Neural progenitor cell (in vitro differentiated cells): ENCODE results near the gene EML2. TPM values are rescaled to one million over a fixed set of nuclear protein-coding genes. Genes with fewer than 3 reads are reported as not detected.

Experiments
- DNase-seq: peaks from one replicate; pipeline ENCODE4 v3.0.0-alpha.2; 2016; ENCODE audit warnings: low spot score
- H2AFZ ChIP-seq: fragments of 200-600 bp; sonication (generic); replicated peaks from 2 replicates; pipeline ENCODE4 v1.6.1; 2016; ENCODE audit warnings: antibody characterized with exemption
- H3F3A ChIP-seq: fragments of 200-600 bp; sonication (generic); 2 replicates; pipeline ENCODE4 v1.6.1; 2016; ENCODE audit warnings: antibody characterized with exemption, low read depth
- H3K27ac ChIP-seq: fragments of 200-600 bp; sonication (generic); 2 replicates; pipeline ENCODE4 v1.5.1; 2016; ENCODE audit warnings: mild to moderate bottlenecking
- H3K27me3 ChIP-seq: fragments of 200-600 bp; sonication (generic); 2 replicates; pipeline ENCODE4 v1.6.1; 2016; ENCODE audit warnings: mild to moderate bottlenecking, moderate library complexity
- H3K36me3 ChIP-seq: fragments of 200-600 bp; sonication (generic); 2 replicates; pipeline ENCODE4 v1.5.1; 2016
- H3K4me1 ChIP-seq: fragments of 200-600 bp; sonication (generic); 2 replicates; pipeline ENCODE4 v1.6.1; 2016; ENCODE audit warnings: mixed run types
- H3K4me2 ChIP-seq: fragments of 200-600 bp; sonication (generic); 2 replicates; pipeline ENCODE4 v1.6.1; 2016
- H3K4me3 ChIP-seq: fragments of 200-600 bp; sonication (generic); 2 replicates; pipeline ENCODE4 v1.5.1; 2016
- H3K79me2 ChIP-seq: fragments of 200-600 bp; sonication (generic); 2 replicates; pipeline ENCODE4 v1.6.1; 2016; ENCODE audit warnings: low read depth
- H3K9ac ChIP-seq: fragments of 200-600 bp; sonication (generic); 2 replicates; pipeline ENCODE4 v1.6.1; 2016
- H3K9me3 ChIP-seq: fragments of 200-600 bp; sonication (generic); 2 replicates; pipeline ENCODE4 v1.5.1; 2016; ENCODE audit warnings: low read depth
- H4K20me1 ChIP-seq: fragments of 200-600 bp; sonication (generic); 2 replicates; pipeline ENCODE4 v1.6.1; 2016; ENCODE audit warnings: low read depth
- H3K27ac Mint-ChIP-seq: 3 replicates; pipeline ENCODE4 v1.8.0; 2021; ENCODE audit warnings: mixed read lengths
- H3K27me3 Mint-ChIP-seq: 2 replicates; pipeline ENCODE4 v1.8.0; 2022; ENCODE audit warnings: low read depth, mild to moderate bottlenecking, inconsistent platforms, moderate library complexity, mixed read lengths; ENCODE audit not compliant: insufficient read depth
- H3K36me3 Mint-ChIP-seq: 3 replicates; pipeline ENCODE4 v1.8.0; 2021; ENCODE audit warnings: mixed read lengths
- H3K4me1 Mint-ChIP-seq: 3 replicates; pipeline ENCODE4 v1.8.0; 2021; ENCODE audit warnings: mixed read lengths
- H3K4me3 Mint-ChIP-seq: 3 replicates; pipeline ENCODE4 v1.8.0; 2021; ENCODE audit warnings: mild to moderate bottlenecking, moderate library complexity, mixed read lengths
- H3K9me3 Mint-ChIP-seq: 3 replicates; pipeline ENCODE4 v1.8.0; 2020; ENCODE audit warnings: mixed read lengths
- CTCF ChIP-seq: fragments of 200-600 bp; sonication (generic); IDR thresholded peaks from 2 replicates; pipeline ENCODE4 v1.5.1; 2017; ENCODE audit warnings: antibody characterized with exemption, mild to moderate bottlenecking
- EZH2 ChIP-seq: fragments of 200-600 bp; sonication (generic); IDR thresholded peaks from 2 replicates; pipeline ENCODE4 v1.6.1; 2017; ENCODE audit warnings: antibody characterized with exemption, mild to moderate bottlenecking, moderate library complexity
- EZH2phosphoT487 ChIP-seq: fragments of 200-600 bp; sonication (generic); IDR thresholded peaks from 2 replicates; pipeline ENCODE4 v1.6.1; 2017; ENCODE audit warnings: antibody characterized with exemption
- total RNA-seq: library from RNA; depleted of rRNA; stranded (reverse); fragments of >200 nt; gene quantifications from 2 replicates; pipeline ENCODE4 v1.2.3, GENCODE V29; 2015; ENCODE audit warnings: low replicate concordance

The EML2 gene
- total RNA-seq, 1 donor from 2014 or later = 15.9 TPM

GRCh38 chr19:45613926-45614725 is 25.1 kb downstream of the EML2 start:
- Histone ChIP-seq H3K79me2 (no peaks in the 10 kb centered on the region), H3K9me3 (no peaks in the 10 kb centered on the region), H3K36me3 (no peaks in the 10 kb centered on the region), H3K4me3 (no peak overlapping the region), H3K27ac (no peak overlapping the region), H3F3A (peaks cover 24% of the 10 kb centered on the region), H3K4me1 (peaks cover 4% of the 10 kb centered on the region), H3K27me3 (no peaks in the 10 kb centered on the region), H2AFZ (no peak overlapping the region), H4K20me1 (no peaks in the 10 kb centered on the region), H3K4me2 (no peak overlapping the region), H3K9ac (no peak overlapping the region)
- Mint-ChIP-seq H3K4me1 (peaks cover 16% of the 10 kb centered on the region), H3K36me3 (peaks cover 16% of the 10 kb centered on the region), H3K27ac (peak overlapping the region; percentile 31), H3K4me3 (peak overlapping the region; percentile 50), H3K27me3 (peaks cover 8% of the 10 kb centered on the region), H3K9me3 (no peaks in the 10 kb centered on the region)
- DNase-seq = no peak
- TF ChIP-seq CTCF = no peak
- no peak for TF ChIP-seq EZH2

DNA sequence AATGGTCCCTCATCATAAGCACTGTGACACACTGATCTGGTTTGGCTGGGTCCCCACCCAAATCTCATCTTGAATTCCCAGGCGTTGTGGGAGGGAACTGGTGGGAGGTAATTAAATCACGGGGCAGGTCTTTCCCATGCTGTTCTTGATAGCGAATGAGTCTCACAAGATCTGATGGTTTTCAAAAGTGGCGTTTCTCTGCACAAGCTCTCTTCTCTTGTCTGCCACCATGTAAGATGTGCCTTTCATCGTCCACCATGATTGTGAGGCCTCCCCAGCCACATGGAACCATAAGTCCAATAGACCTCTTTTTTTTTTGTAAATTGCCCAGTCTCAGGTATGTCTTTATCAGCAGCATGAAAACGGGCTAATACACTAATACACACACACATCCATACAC is 30.2 kb downstream of the EML2 start:
- no peaks in the 10 kb centered on the region for H3K4me1 ChIP-seq
- H3K27ac ChIP-seq = no peak overlapping the region

GRCh38 chr19:45607071-45608029 is 31.8 kb downstream of the EML2 start:
- peak; percentile 89 for DNase-seq
- peak overlapping the region; percentile 96 for H2AFZ ChIP-seq
- H3K4me1 ChIP-seq = no peaks in the 10 kb centered on the region
- no peak overlapping the region for H3K27ac ChIP-seq
- H3K4me3 ChIP-seq = peak overlapping the region; percentile 41
- H3K4me2 ChIP-seq = peak overlapping the region; percentile 73
- H3F3A ChIP-seq = peaks cover 5% of the 10 kb centered on the region
- no peaks in the 10 kb centered on the region for H3K9me3 ChIP-seq
- no peaks in the 10 kb centered on the region for H3K79me2 ChIP-seq
- no peaks in the 10 kb centered on the region for H3K36me3 ChIP-seq
- peak overlapping the region; percentile 74 for H3K4me3 Mint-ChIP-seq
- H4K20me1 ChIP-seq = no peaks in the 10 kb centered on the region
- H3K9ac ChIP-seq = no peak overlapping the region
- peaks cover 12% of the 10 kb centered on the region for H3K27me3 Mint-ChIP-seq
- peaks cover 14% of the 10 kb centered on the region for H3K36me3 Mint-ChIP-seq
- peaks cover 15% of the 10 kb centered on the region for H3K27me3 ChIP-seq
- peaks cover 8% of the 10 kb centered on the region for H3K4me1 Mint-ChIP-seq
- peak overlapping the region; percentile 17 for H3K27ac Mint-ChIP-seq
- no peaks in the 10 kb centered on the region for H3K9me3 Mint-ChIP-seq
- TF ChIP-seq CTCF = peak; percentile 86
- peak; percentile 31 for TF ChIP-seq EZH2
- no peak for TF ChIP-seq EZH2phosphoT487

More for the DNA sequence above, 30.2 kb downstream of the EML2 start:
- H3K27me3 Mint-ChIP-seq = peaks cover 7% of the 10 kb centered on the region
- H3K36me3 Mint-ChIP-seq = peaks cover 17% of the 10 kb centered on the region
- H3K9ac ChIP-seq = no peak overlapping the region
- H4K20me1 ChIP-seq = no peaks in the 10 kb centered on the region
- DNase-seq = no peak
- no peaks in the 10 kb centered on the region for H3K27me3 ChIP-seq
- no peaks in the 10 kb centered on the region for H3K79me2 ChIP-seq
- H3K9me3 ChIP-seq = no peaks in the 10 kb centered on the region
- H3K36me3 ChIP-seq = no peaks in the 10 kb centered on the region
- no peaks in the 10 kb centered on the region for H3K9me3 Mint-ChIP-seq
- no peak overlapping the region for H3K4me3 ChIP-seq
- H3K4me3 Mint-ChIP-seq = no peak overlapping the region
- H3F3A ChIP-seq = peaks cover 5% of the 10 kb centered on the region
- TF ChIP-seq EZH2phosphoT487 = no peak
- H3K4me2 ChIP-seq = no peak overlapping the region
- H2AFZ ChIP-seq = no peak overlapping the region
- H3K27ac Mint-ChIP-seq = no peak overlapping the region
- H3K4me1 Mint-ChIP-seq = peaks cover 8% of the 10 kb centered on the region
